PC-3 (cell line): Measurements from ENCODE around the gene FGF18. TPM values are rescaled to one million over a fixed set of nuclear protein-coding genes. Genes with fewer than 3 reads are reported as not detected.

Experiments
- ATAC-seq: fragments of 200-7000 bp; cut with Tn5 transposase; 2 replicates; pipeline ENCODE4 v1.9.1; 2020; ENCODE audit warnings: mild to moderate bottlenecking, moderate library complexity
- BruUV-seq: library from RNA; stranded (reverse); fragments of 400-500 nt; replicated peaks from 2 replicates; lab custom pipeline; 2021; lab: Mats Ljungman, UMichigan
- CTCF ChIA-PET: fragments of 300-600 bp; sonication (Branson Sonifier 250); formaldehyde crosslinking; loops from one replicate; lab custom pipeline; 2022; ENCODE audit warnings: antibody characterized with exemption; lab: Charles Lee
- POLR2A ChIA-PET: fragments of 300-600 bp; sonication (Branson Sonifier 250); formaldehyde crosslinking; loops from one replicate; lab custom pipeline; 2022; ENCODE audit warnings: antibody characterized with exemption; ENCODE audit not compliant: unreplicated experiment; lab: Charles Lee
- DNase-seq: peaks from one replicate; pipeline ENCODE4 v3.0.0-alpha.2; 2015
- H2AFZ ChIP-seq: fragments of 300-600 bp; sonication (generic); 2 replicates; pipeline ENCODE4 v1.6.0; 2016; ENCODE audit warnings: antibody characterized with exemption, low read length
- H3F3A ChIP-seq: fragments of 300-600 bp; sonication (generic); one replicate; pipeline ENCODE4 v1.6.0; 2017; ENCODE audit warnings: antibody characterized with exemption, low read length, control low read depth, mild to moderate bottlenecking; ENCODE audit not compliant: unreplicated experiment
- H3K27ac ChIP-seq: fragments of 300-600 bp; sonication (generic); 2 replicates; pipeline ENCODE4 v1.5.1; 2016; ENCODE audit warnings: mild to moderate bottlenecking, low read length
- H3K27me3 ChIP-seq: fragments of 300-600 bp; sonication (generic); 2 replicates; pipeline ENCODE4 v1.6.1; 2016; ENCODE audit warnings: low read length, mixed read lengths
- H3K36me3 ChIP-seq: fragments of 300-600 bp; sonication (generic); 2 replicates; pipeline ENCODE4 v1.6.1; 2016; ENCODE audit warnings: low read depth, mixed run types, low read length, mixed read lengths
- H3K4me1 ChIP-seq: fragments of 300-600 bp; sonication (generic); 2 replicates; pipeline ENCODE4 v1.5.1; 2016; ENCODE audit warnings: low read length; ENCODE audit not compliant: insufficient read depth
- H3K4me2 ChIP-seq: fragments of 300-600 bp; sonication (generic); 2 replicates; pipeline ENCODE4 v1.6.0; 2016; ENCODE audit warnings: low read length
- H3K4me3 ChIP-seq: fragments of 300-600 bp; sonication (generic); 2 replicates; pipeline ENCODE4 v1.5.1; 2016; ENCODE audit warnings: mild to moderate bottlenecking, low read length, mixed read lengths
- H3K79me2 ChIP-seq: fragments of 300-600 bp; sonication (generic); 2 replicates; pipeline ENCODE4 v1.6.1; 2017; ENCODE audit warnings: low read length, mixed read lengths
- H3K9ac ChIP-seq: fragments of 300-600 bp; sonication (generic); 2 replicates; pipeline ENCODE4 v1.6.0; 2016; ENCODE audit warnings: mild to moderate bottlenecking, low read length
- H3K9me2 ChIP-seq: fragments of 300-600 bp; sonication (generic); replicated peaks from 2 replicates; pipeline ENCODE4 v1.6.1; 2016; ENCODE audit warnings: mixed run types, low read length, mixed read lengths
- H3K9me3 ChIP-seq: fragments of 300-600 bp; sonication (generic); 2 replicates; pipeline ENCODE4 v1.6.1; 2016; ENCODE audit warnings: low read length, mixed read lengths
- H4K20me1 ChIP-seq: fragments of 300-600 bp; sonication (generic); 2 replicates; pipeline ENCODE4 v1.6.1; 2016; ENCODE audit warnings: low read length, mixed read lengths
- EZH2 ChIP-seq: fragments of 300-600 bp; sonication (generic); IDR thresholded peaks from one replicate; pipeline ENCODE4 v1.6.1; 2017; ENCODE audit warnings: antibody characterized with exemption, mild to moderate bottlenecking, low read length; ENCODE audit not compliant: unreplicated experiment
- EZH2phosphoT487 ChIP-seq: fragments of 300-600 bp; sonication (generic); IDR thresholded peaks from 2 replicates; pipeline ENCODE4 v1.6.1; 2018; ENCODE audit warnings: mild to moderate bottlenecking, antibody characterized with exemption, low read length, borderline replicate concordance
- intact Hi-C: fragments of 100-400 bp; cut with micrococcal nuclease; formaldehyde crosslinking; loops from 2 replicates; pipeline ENCODE4 v1.9.0; 2023
- total RNA-seq: library from RNA; depleted of rRNA; stranded (reverse); fragments of >200 nt; gene quantifications from 2 replicates; pipeline ENCODE4 v1.2.3, GENCODE V29; 2014
- TF ChIP-seq, protein P1 (sequence below): fragments of 300-600 bp; sonication (generic); conservative IDR thresholded peaks from 2 replicates; pipeline ENCODE4 v1.5.1; 2017; ENCODE audit warnings: antibody characterized with exemption, low read depth, mild to moderate bottlenecking, low read length

Gene FGF18
- total RNA-seq, 1 experiment from 2014 or later, result 0.26 TPM

DNA sequence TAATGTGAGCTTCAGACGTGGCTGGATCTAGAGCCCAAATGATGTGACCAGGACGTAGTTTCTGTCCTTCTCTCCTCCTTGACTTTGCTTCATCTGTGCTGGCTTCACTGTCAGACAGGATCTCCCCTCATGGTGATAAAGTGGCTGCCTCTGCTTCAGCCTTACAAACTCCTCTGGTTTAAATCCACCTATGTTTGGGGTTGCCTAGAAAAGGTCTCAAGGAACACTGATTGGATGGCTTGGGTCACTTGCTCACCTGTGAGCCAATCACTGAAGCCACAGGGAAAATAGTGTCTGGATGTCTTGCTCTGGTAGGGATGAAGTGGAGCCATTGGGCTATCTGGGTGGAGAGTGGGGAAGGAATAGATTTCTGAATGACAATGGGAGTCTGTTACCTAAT lies 36.1 kb downstream of the FGF18 start:
- no peaks in the 10 kb centered on the region for H3F3A ChIP-seq
- ATAC-seq (no peak), DNase-seq (no peak)
- CTCF ChIA-PET, result no interaction called here
- TF ChIP-seq EZH2phosphoT487, result no peak
- TF ChIP-seq, protein P1, sequence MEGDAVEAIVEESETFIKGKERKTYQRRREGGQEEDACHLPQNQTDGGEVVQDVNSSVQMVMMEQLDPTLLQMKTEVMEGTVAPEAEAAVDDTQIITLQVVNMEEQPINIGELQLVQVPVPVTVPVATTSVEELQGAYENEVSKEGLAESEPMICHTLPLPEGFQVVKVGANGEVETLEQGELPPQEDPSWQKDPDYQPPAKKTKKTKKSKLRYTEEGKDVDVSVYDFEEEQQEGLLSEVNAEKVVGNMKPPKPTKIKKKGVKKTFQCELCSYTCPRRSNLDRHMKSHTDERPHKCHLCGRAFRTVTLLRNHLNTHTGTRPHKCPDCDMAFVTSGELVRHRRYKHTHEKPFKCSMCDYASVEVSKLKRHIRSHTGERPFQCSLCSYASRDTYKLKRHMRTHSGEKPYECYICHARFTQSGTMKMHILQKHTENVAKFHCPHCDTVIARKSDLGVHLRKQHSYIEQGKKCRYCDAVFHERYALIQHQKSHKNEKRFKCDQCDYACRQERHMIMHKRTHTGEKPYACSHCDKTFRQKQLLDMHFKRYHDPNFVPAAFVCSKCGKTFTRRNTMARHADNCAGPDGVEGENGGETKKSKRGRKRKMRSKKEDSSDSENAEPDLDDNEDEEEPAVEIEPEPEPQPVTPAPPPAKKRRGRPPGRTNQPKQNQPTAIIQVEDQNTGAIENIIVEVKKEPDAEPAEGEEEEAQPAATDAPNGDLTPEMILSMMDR, result no peak
- no peak for TF ChIP-seq EZH2
- POLR2A ChIA-PET, result no interaction called here
- H3K4me2 ChIP-seq, result no peak overlapping the region
- H2AFZ ChIP-seq, result no peak overlapping the region
- no peaks in the 10 kb centered on the region for H3K36me3 ChIP-seq
- no peak overlapping the region for H3K9ac ChIP-seq
- no peaks in the 10 kb centered on the region for H3K9me3 ChIP-seq
- H3K4me3 ChIP-seq, result no peak overlapping the region
- no peaks in the 10 kb centered on the region for H3K9me2 ChIP-seq
- H3K27ac ChIP-seq, result no peak overlapping the region
- intact Hi-C loops, result no loop called here
- no TSS peak for BruUV-seq
- no peaks in the 10 kb centered on the region for H4K20me1 ChIP-seq
- no peaks in the 10 kb centered on the region for H3K79me2 ChIP-seq
- H3K4me1 ChIP-seq, result no peaks in the 10 kb centered on the region
- peaks cover 43% of the 10 kb centered on the region for H3K27me3 ChIP-seq

DNA sequence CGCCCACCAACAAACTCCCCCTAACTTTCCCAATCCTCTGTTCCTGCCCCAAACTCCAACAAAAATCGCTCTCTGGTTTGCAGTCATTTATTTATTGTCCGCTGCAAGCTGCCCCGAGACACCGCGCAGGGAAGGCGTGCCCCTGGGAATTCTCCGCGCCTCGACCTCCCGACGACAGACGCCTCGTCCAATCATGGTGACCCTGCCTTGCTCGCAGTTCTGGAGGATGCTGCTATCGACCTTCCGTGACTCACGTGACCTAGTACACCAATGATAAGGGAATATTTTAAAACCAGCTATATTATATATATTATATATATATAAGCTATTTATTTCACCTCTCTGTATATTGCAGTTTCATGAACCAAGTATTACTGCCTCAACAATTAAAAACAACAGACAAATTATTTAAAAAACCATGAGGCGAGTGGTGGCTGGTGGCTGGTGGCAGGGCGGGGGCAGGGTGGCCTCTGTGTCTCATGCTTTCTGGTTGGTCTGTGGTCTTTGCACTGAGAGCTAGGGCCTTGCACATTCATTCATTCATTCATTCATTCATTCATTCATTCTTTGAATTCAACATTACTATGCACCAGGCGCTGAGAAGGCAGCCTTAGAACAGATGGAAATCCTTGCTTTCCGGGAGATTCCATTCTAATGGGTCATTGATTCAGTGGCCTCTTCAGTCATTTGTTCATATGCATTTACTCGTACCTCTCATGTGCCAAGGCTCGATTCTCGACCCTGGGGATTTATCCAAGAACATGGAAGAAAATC lies 37.9 kb downstream of the FGF18 start:
- no peaks in the 10 kb centered on the region for H3K9me3 ChIP-seq
- no peak overlapping the region for H3K9ac ChIP-seq
- H3K4me2 ChIP-seq, result no peak overlapping the region
- H3K9me2 ChIP-seq, result no peaks in the 10 kb centered on the region
- no peak for ATAC-seq
- no TSS peak for BruUV-seq
- H3F3A ChIP-seq, result no peaks in the 10 kb centered on the region
- H4K20me1 ChIP-seq, result no peaks in the 10 kb centered on the region
- ChIA-PET CTCF (no interaction called here), POLR2A (interaction anchor here (0.7 kb wide), 1 partner anchor 926 kb away, joined by 3 read pairs; no protein-coding TSS in a partner anchor)
- H2AFZ ChIP-seq, result no peak overlapping the region
- H3K4me3 ChIP-seq, result no peak overlapping the region
- H3K36me3 ChIP-seq, result no peaks in the 10 kb centered on the region
- no peaks in the 10 kb centered on the region for H3K79me2 ChIP-seq
- no peak for TF ChIP-seq EZH2
- TF ChIP-seq, protein P1, result no peak
- no peak for TF ChIP-seq EZH2phosphoT487
- peaks cover 40% of the 10 kb centered on the region for H3K27me3 ChIP-seq
- no peaks in the 10 kb centered on the region for H3K4me1 ChIP-seq
- DNase-seq, result no peak
- no peak overlapping the region for H3K27ac ChIP-seq
- intact Hi-C loops, result no loop called here

DNA sequence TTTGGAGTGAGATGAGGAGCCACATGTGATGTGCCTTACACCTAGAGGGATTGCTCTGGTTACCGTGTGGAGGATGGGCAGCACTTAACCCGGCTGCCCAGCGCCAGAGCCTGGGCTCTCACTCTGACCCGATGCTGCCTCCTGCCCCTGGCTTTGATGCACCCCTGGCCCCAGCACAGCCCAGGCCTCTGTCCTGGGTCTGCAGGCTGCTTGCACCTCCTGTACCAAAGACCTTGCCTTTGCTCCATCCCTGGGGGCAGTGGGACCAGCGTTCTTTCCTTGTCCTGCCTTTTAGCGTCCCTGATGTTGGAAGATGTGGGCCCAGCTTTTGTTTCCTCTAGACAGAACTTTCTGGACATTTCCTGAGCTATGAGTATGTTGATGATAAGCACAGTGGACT lies 40.4 kb downstream of the FGF18 start:
- DNase-seq, result no peak
- POLR2A ChIA-PET, result no interaction called here

More for the DNA sequence above, 40.4 kb downstream of the FGF18 start:
- CTCF ChIA-PET, result no interaction called here
- H3F3A ChIP-seq, result no peaks in the 10 kb centered on the region
- intact Hi-C loops, result no loop called here
- no peaks in the 10 kb centered on the region for H3K9me2 ChIP-seq
- BruUV-seq, result no TSS peak
- H3K36me3 ChIP-seq, result no peaks in the 10 kb centered on the region
- no peaks in the 10 kb centered on the region for H3K79me2 ChIP-seq
- no peak overlapping the region for H3K27ac ChIP-seq
- H3K4me3 ChIP-seq, result no peak overlapping the region
- H3K4me1 ChIP-seq, result no peaks in the 10 kb centered on the region
- no peak overlapping the region for H2AFZ ChIP-seq
- H3K9me3 ChIP-seq, result no peaks in the 10 kb centered on the region
- no peak overlapping the region for H3K9ac ChIP-seq
- ATAC-seq, result no peak
- H4K20me1 ChIP-seq, result no peaks in the 10 kb centered on the region
- peaks cover 49% of the 10 kb centered on the region for H3K27me3 ChIP-seq
- TF ChIP-seq EZH2phosphoT487 (no peak), EZH2 (no peak)
- TF ChIP-seq, protein P1, result no peak
- no peak overlapping the region for H3K4me2 ChIP-seq
